Upper lobe of left lung (tissue), 4 donors: ENCODE data around the gene FAM229A.

Experiments used
- CTCF ChIP-seq, 6 experiments: fragments of 450-650 bp in 4 of 6; fragments of 200-600 bp in 2 of 6; sonication (generic) in 2 of 6; IDR thresholded peaks; one replicate each; pipeline ENCODE4 v1.5.1; 2016 to 2019; ENCODE audit warnings: antibody characterized with exemption in 6 of 6
- POLR2A ChIP-seq, 4 donors: fragments of 450-650 bp; IDR thresholded peaks; one replicate each; pipeline ENCODE4 v1.5.1; 2016 to 2017; ENCODE audit warnings: antibody characterized with exemption in 4 of 4, mild to moderate bottlenecking in 2 of 4
- POLR2AphosphoS5 ChIP-seq, 2 donors: sonication (generic); formaldehyde crosslinking; IDR thresholded peaks; one replicate each; pipeline ENCODE4 v1.5.1; 2017; ENCODE audit warnings: antibody characterized with exemption in 2 of 2

GRCh38 chr1:32316903-32317277 lies 45.4 kb downstream of the FAM229A start:
- TF ChIP-seq POLR2A (IDR thresholded peaks at IDR 0.05) (no peak), CTCF (IDR thresholded peaks at IDR 0.05) (no peak), POLR2AphosphoS5 (IDR thresholded peaks at IDR 0.05) (no peak)
